Thyroid gland (tissue), 4 donors: Measurements from ENCODE around the gene CDKL1.

Experiments used
- CTCF ChIP-seq, 6 experiments: fragments of 200-600 bp in 3 of 6; fragments of 450-650 bp in 3 of 6; sonication (generic) in 3 of 6; IDR thresholded peaks; one replicate each; pipeline ENCODE4 v1.5.1; 2016 to 2019; ENCODE audit warnings: antibody characterized with exemption in 6 of 6, mild to moderate bottlenecking in 2 of 6, inconsistent platforms in 1 of 6, moderate library complexity in 1 of 6
- POLR2A ChIP-seq, 2 donors: fragments of 450-650 bp; IDR thresholded peaks; one replicate each; pipeline ENCODE4 v1.6.1; 2017; ENCODE audit warnings: antibody characterized with exemption in 2 of 2, mild to moderate bottlenecking in 2 of 2, moderate library complexity in 1 of 2

- TF ChIP-seq CTCF (IDR thresholded peaks at IDR 0.05) (no peak), POLR2A (IDR thresholded peaks at IDR 0.05) (no peak)
These were observed 39.6 kb downstream of the CDKL1 start for GRCh38 chr14:50357124-50357523.
